Hepatocyte (in vitro differentiated cells): ENCODE data around the gene RMC1.

ENCODE experiments used
- EZH2 ChIP-seq: fragments of 200-600 bp; sonication (generic); IDR thresholded peaks from 2 replicates; pipeline ENCODE4 v1.6.1; 2016; ENCODE audit warnings: antibody characterized with exemption, mild to moderate bottlenecking, borderline replicate concordance
- TF ChIP-seq, protein P1 (sequence below): fragments of 200-600 bp; sonication (generic); IDR thresholded peaks from 2 replicates; pipeline ENCODE4 v1.5.1; 2016; ENCODE audit warnings: antibody characterized with exemption, mild to moderate bottlenecking; ENCODE audit not compliant: poor library complexity

DNA sequence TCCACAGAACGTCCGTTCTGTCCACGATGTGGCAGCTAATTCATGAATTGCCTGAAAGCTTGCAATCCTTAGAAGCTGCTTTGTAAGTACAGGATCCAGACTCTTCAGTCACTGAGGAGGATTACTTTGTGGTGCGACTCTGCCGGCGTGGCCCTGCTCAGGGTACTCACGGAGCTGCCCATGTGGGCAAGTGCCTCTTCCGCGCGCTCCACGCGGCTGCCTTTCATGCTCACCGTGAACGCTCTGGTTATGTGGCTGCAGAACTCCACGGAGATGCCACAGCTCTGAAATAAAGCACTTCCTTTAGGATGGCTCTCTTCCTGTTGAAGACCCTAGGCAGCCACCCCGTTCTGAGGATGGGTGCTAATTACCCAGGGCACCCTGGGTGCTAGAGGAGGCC, 31.0 kb downstream of the RMC1 start:
- TF ChIP-seq, protein P1, sequence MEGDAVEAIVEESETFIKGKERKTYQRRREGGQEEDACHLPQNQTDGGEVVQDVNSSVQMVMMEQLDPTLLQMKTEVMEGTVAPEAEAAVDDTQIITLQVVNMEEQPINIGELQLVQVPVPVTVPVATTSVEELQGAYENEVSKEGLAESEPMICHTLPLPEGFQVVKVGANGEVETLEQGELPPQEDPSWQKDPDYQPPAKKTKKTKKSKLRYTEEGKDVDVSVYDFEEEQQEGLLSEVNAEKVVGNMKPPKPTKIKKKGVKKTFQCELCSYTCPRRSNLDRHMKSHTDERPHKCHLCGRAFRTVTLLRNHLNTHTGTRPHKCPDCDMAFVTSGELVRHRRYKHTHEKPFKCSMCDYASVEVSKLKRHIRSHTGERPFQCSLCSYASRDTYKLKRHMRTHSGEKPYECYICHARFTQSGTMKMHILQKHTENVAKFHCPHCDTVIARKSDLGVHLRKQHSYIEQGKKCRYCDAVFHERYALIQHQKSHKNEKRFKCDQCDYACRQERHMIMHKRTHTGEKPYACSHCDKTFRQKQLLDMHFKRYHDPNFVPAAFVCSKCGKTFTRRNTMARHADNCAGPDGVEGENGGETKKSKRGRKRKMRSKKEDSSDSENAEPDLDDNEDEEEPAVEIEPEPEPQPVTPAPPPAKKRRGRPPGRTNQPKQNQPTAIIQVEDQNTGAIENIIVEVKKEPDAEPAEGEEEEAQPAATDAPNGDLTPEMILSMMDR, result no peak
- no peak for TF ChIP-seq EZH2
